ENCODE measurements around the gene SHROOM1. TPM values are rescaled to one million over a fixed set of nuclear protein-coding genes. Genes with fewer than 3 reads are reported as not detected.
A peak's percentile ranks its signal among the peaks of the same experiment; 100 is the strongest.
"Not testable (repeated sequence)": the region's sequence is repeated elsewhere in the genome, so short reads cannot be mapped to it uniquely, and the experiment has no call there.

Gene SHROOM1
- total and polyA plus RNA-seq, 3 experiments from 2014 or later: 1.6 to 2.0 TPM; not detected in 1

DNA sequence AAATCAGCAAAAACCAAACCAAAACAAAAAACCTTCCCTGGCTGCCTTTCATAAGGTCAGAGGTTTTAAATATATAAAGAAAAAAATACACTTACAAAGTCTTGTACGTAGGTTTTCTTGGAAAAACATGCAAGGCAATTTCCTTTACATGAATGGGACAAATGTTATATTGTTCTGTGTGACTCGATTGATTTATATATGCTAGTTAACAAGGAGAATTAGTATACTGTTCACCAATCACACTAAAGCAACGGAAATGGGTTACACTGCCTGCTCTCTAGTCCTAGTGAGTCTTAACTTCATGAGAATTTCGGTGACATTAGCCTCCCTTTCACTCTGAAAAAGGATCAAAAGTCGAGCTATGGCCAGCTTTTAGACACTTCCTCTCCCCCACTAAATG is 30.3 kb upstream of the SHROOM1 start:
- no peak overlapping the region for H3K4me3 ChIP-seq (ENCODE audit: low read length)
- no peaks in the 10 kb centered on the region for H3K27me3 ChIP-seq (ENCODE audit: insufficient read depth, low read length, poor library complexity, severe bottlenecking)
- no peak for DNase-seq
- no peak overlapping the region for H3K4me3 Mint-ChIP-seq
- peaks cover 3 to 9% of the 10 kb centered on the region in 2 donors for H3K27me3 Mint-ChIP-seq
- H3K27ac ChIP-seq (ENCODE audit: low read depth, low read length): no peak overlapping the region
- H3K36me3 Mint-ChIP-seq: peaks cover 0 to 4% (median 0%) of the 10 kb centered on the region in 3 donors
- no peaks in the 10 kb centered on the region for H3K36me3 ChIP-seq (ENCODE audit: insufficient read depth, low read length)
- H3K4me1 Mint-ChIP-seq: peaks cover 5 to 6% (median 5%) of the 10 kb centered on the region in 3 donors
- no peak overlapping the region for H3K27ac Mint-ChIP-seq
- H3K9me3 ChIP-seq (ENCODE audit: low read length): no peaks in the 10 kb centered on the region
- ChIA-PET POLR2A (interaction anchor here (0.5 kb wide), 1 partner anchor 19 kb away, joined by 3 read pairs; no protein-coding TSS in a partner anchor), CTCF (interaction anchor here (0.9 kb wide), 1 partner anchor 31 kb away, joined by 4 read pairs; the partner anchor contains the start of gene SHROOM1)
- H3K9me3 Mint-ChIP-seq: no peaks in the 10 kb centered on the region
- H3K4me1 ChIP-seq (ENCODE audit: insufficient read depth, low read length): peaks cover 5% of the 10 kb centered on the region

DNA sequence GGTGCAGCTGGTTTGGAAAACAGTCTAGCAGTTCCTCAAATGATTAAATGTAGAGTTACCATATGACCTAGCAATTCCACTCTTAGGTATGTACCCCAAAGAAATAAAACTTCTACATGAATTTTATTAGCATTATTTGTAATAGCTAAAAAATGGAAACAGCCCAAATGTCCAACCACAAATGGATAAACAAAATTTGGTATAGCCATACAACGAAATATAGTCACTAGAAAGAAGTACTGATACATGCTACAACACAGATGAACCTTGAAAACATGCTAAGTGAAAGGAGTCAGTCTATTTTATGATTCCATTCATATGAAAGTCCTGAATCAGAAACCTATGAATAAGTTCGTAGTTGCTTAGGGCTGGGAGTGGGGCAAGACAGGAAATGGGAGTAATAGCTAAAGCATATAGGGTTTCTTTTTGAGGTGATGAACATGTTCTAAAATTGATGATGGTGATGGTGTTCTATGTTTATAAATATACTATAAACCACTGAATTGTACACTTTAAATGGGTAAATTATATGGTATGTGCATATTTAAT is 29.5 kb upstream of the SHROOM1 start:
- H3K27me3 ChIP-seq (ENCODE audit: insufficient read depth, low read length, poor library complexity, severe bottlenecking): no peaks in the 10 kb centered on the region
- Mint-ChIP-seq H3K9me3 (no peaks in the 10 kb centered on the region), H3K4me1 (no peaks in the 10 kb centered on the region), H3K4me3 (no peak overlapping the region), H3K27ac (no peak overlapping the region), H3K36me3 (peaks cover 0 to 4% (median 0%) of the 10 kb centered on the region in 3 donors), H3K27me3 (peaks cover 3 to 9% of the 10 kb centered on the region in 2 donors)
- ChIA-PET POLR2A (interaction anchor here (0.5 kb wide), 1 partner anchor 18 kb away, joined by 3 read pairs; no protein-coding TSS in a partner anchor), CTCF (interaction anchor here (0.9 kb wide), 1 partner anchor 30 kb away, joined by 4 read pairs; the partner anchor contains the start of gene SHROOM1)
- no peak overlapping the region for H3K27ac ChIP-seq (ENCODE audit: low read depth, low read length)
- H3K4me3 ChIP-seq (ENCODE audit: low read length): no peak overlapping the region
- no peaks in the 10 kb centered on the region for H3K4me1 ChIP-seq (ENCODE audit: insufficient read depth, low read length)
- DNase-seq: no peak
- no peaks in the 10 kb centered on the region for H3K36me3 ChIP-seq (ENCODE audit: insufficient read depth, low read length)
- H3K9me3 ChIP-seq (ENCODE audit: low read length): no peaks in the 10 kb centered on the region

GRCh38 chr5:132856011-132856410 is 25.6 kb upstream of the SHROOM1 start:
- no peak overlapping the region for H3K4me3 ChIP-seq (ENCODE audit: low read length)
- H3K4me1 Mint-ChIP-seq: no peaks in the 10 kb centered on the region
- no peaks in the 10 kb centered on the region for H3K36me3 ChIP-seq (ENCODE audit: insufficient read depth, low read length)
- H3K9me3 ChIP-seq (ENCODE audit: low read length): no peaks in the 10 kb centered on the region
- peaks cover 3 to 12% of the 10 kb centered on the region in 2 donors for H3K27me3 Mint-ChIP-seq
- H3K4me3 Mint-ChIP-seq: no peak overlapping the region
- DNase-seq: no peak
- H3K9me3 Mint-ChIP-seq: no peaks in the 10 kb centered on the region
- peaks cover 0 to 4% (median 0%) of the 10 kb centered on the region in 3 donors for H3K36me3 Mint-ChIP-seq
- no peaks in the 10 kb centered on the region for H3K27me3 ChIP-seq (ENCODE audit: insufficient read depth, low read length, poor library complexity, severe bottlenecking)
- CTCF ChIA-PET: interaction anchor here (1.8 kb wide), 1 partner anchor 35 kb away, joined by 4 read pairs; no protein-coding TSS in a partner anchor
- no peak overlapping the region for H3K27ac ChIP-seq (ENCODE audit: low read depth, low read length)
- H3K4me1 ChIP-seq (ENCODE audit: insufficient read depth, low read length): no peaks in the 10 kb centered on the region
- no peak overlapping the region for H3K27ac Mint-ChIP-seq
- POLR2A ChIA-PET: no interaction called here

- H3K36me3 ChIP-seq (ENCODE audit: insufficient read depth, low read length); H3K4me3 Mint-ChIP-seq; H3K9me3 ChIP-seq (ENCODE audit: low read length); H3K4me3 ChIP-seq (ENCODE audit: low read length); H3K27me3 ChIP-seq (ENCODE audit: insufficient read depth, low read length, poor library complexity, severe bottlenecking); H3K4me1 Mint-ChIP-seq; H3K4me1 ChIP-seq (ENCODE audit: insufficient read depth, low read length); H3K9me3 Mint-ChIP-seq; H3K36me3 Mint-ChIP-seq; H3K27ac ChIP-seq (ENCODE audit: low read depth, low read length); DNase-seq: not testable (repeated sequence)
- peak overlapping the region in 1 of 8 donors; percentile 79 for H3K27ac Mint-ChIP-seq
- ChIA-PET CTCF (interaction anchor here (1.0 to 1.8 kb wide), 2 partner anchors 25 to 34 kb away, joined by 3 to 4 read pairs; partner anchors contain the start of gene SHROOM1), POLR2A (interaction anchor here (0.6 kb wide), 1 partner anchor 14 kb away, joined by 3 read pairs; no protein-coding TSS in a partner anchor)
- peaks cover 3 to 12% of the 10 kb centered on the region in 2 donors for H3K27me3 Mint-ChIP-seq
Measured at GRCh38 chr5:132854992-132855391, 24.5 kb upstream of the SHROOM1 start.

GRCh38 chr5:132854301-132854700 is 23.9 kb upstream of the SHROOM1 start:
- CTCF ChIA-PET: interaction anchor here (1.0 to 1.8 kb wide), 2 partner anchors 24 to 34 kb away, joined by 3 to 4 read pairs; partner anchors contain the start of gene SHROOM1
- no peaks in the 10 kb centered on the region for H3K4me1 ChIP-seq (ENCODE audit: insufficient read depth, low read length)
- Mint-ChIP-seq H3K9me3 (no peaks in the 10 kb centered on the region), H3K4me3 (no peak overlapping the region), H3K27me3 (peaks cover 3 to 12% of the 10 kb centered on the region in 2 donors), H3K27ac (no peak overlapping the region), H3K36me3 (peaks cover 0 to 4% (median 0%) of the 10 kb centered on the region in 3 donors), H3K4me1 (no peaks in the 10 kb centered on the region)
- H3K4me3 ChIP-seq (ENCODE audit: low read length): no peak overlapping the region
- H3K36me3 ChIP-seq (ENCODE audit: insufficient read depth, low read length): no peaks in the 10 kb centered on the region
- no peak overlapping the region for H3K27ac ChIP-seq (ENCODE audit: low read depth, low read length)
- POLR2A ChIA-PET: no interaction called here
- no peaks in the 10 kb centered on the region for H3K9me3 ChIP-seq (ENCODE audit: low read length)
- no peak for DNase-seq
- H3K27me3 ChIP-seq (ENCODE audit: insufficient read depth, low read length, poor library complexity, severe bottlenecking): no peaks in the 10 kb centered on the region

DNA sequence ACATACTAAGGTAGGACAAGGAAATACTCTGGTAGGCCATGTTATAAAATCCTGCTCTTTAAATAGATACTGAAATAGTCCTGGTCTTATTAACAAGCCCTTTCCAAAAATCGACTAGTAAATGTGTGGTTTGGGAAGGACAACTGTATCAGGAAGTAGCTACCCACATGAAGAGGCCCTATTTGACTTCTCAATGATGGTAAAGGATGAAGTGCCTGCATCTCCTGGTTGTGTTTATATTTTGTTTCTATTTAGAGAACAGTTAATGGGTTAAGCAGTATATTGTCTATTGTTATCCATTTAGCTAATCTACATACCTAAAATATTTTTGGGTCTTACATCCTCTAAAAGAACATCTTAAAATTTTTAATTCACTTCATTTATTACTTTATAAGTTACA is 23.3 kb upstream of the SHROOM1 start:
- no peaks in the 10 kb centered on the region for H3K9me3 Mint-ChIP-seq
- no peaks in the 10 kb centered on the region for H3K4me1 Mint-ChIP-seq
- H3K9me3 ChIP-seq (ENCODE audit: low read length): no peaks in the 10 kb centered on the region
- H3K27me3 Mint-ChIP-seq: peaks cover under 1 to 12% of the 10 kb centered on the region in 2 donors
- no peak overlapping the region for H3K4me3 Mint-ChIP-seq
- no peaks in the 10 kb centered on the region for H3K27me3 ChIP-seq (ENCODE audit: insufficient read depth, low read length, poor library complexity, severe bottlenecking)
- no peak overlapping the region for H3K27ac ChIP-seq (ENCODE audit: low read depth, low read length)
- CTCF ChIA-PET: interaction anchor here (1.0 kb wide), 1 partner anchor 24 kb away, joined by 3 read pairs; the partner anchor contains the start of gene SHROOM1
- no peak for DNase-seq
- no peak overlapping the region for H3K4me3 ChIP-seq (ENCODE audit: low read length)
- POLR2A ChIA-PET: no interaction called here
- H3K4me1 ChIP-seq (ENCODE audit: insufficient read depth, low read length): no peaks in the 10 kb centered on the region
- peaks cover 0 to 4% (median 0%) of the 10 kb centered on the region in 3 donors for H3K36me3 Mint-ChIP-seq
- H3K27ac Mint-ChIP-seq: no peak overlapping the region
- no peaks in the 10 kb centered on the region for H3K36me3 ChIP-seq (ENCODE audit: insufficient read depth, low read length)

DNA sequence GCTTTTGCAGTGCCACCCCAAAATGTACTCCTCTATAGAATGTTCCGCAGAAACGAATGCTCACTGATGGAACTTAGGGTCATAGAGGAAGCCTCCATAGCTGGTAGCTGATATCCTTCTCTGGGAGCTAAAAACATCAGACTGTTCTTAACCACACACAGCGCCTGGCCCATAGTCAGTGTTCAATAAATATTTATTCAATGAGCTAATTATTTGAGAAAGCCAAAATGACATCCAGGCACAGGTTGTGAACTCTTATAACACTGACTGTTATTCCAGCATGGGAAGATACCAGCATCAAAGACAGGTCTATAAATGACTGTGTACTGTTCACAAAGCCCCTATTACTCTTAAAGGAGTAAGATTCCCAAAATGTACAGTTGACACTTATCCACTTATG is 22.9 kb upstream of the SHROOM1 start:
- CTCF ChIA-PET: no interaction called here
- DNase-seq: no peak
- POLR2A ChIA-PET: no interaction called here
- Mint-ChIP-seq H3K4me1 (no peaks in the 10 kb centered on the region), H3K9me3 (no peaks in the 10 kb centered on the region), H3K4me3 (no peak overlapping the region), H3K27me3 (peaks cover 0 to 12% of the 10 kb centered on the region in 2 donors), H3K36me3 (peaks cover 0 to 4% (median 0%) of the 10 kb centered on the region in 3 donors), H3K27ac (no peak overlapping the region)
- Histone ChIP-seq H3K27me3 (ENCODE audit: insufficient read depth, low read length, poor library complexity, severe bottlenecking) (no peaks in the 10 kb centered on the region), H3K27ac (ENCODE audit: low read depth, low read length) (no peak overlapping the region), H3K4me1 (ENCODE audit: insufficient read depth, low read length) (no peaks in the 10 kb centered on the region), H3K9me3 (ENCODE audit: low read length) (no peaks in the 10 kb centered on the region), H3K36me3 (ENCODE audit: insufficient read depth, low read length) (no peaks in the 10 kb centered on the region), H3K4me3 (ENCODE audit: low read length) (no peak overlapping the region)

DNA sequence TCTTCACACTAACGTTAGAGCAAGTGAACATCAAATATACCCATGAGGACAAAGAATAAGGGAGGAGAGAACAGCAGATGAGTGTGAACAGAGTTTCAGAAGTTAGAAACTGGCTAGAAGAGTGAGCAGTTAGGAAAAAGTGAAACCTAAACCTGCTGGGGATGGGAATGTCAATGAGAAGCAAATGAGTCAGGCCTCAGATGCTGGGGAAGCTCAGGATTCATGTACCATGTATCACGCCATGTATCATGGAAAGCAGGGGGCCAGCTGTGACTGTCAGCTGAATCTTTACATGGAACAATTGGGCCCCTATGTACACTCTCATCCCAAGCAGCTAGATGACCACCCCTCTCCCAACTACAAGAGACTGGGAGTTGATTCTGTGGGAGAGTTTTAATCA is 19.6 kb upstream of the SHROOM1 start:
- no peak overlapping the region for H3K27ac ChIP-seq (ENCODE audit: low read depth, low read length)
- no peaks in the 10 kb centered on the region for H3K36me3 Mint-ChIP-seq
- H3K9me3 ChIP-seq (ENCODE audit: low read length): no peaks in the 10 kb centered on the region
- POLR2A ChIA-PET: no interaction called here
- no peaks in the 10 kb centered on the region for H3K36me3 ChIP-seq (ENCODE audit: insufficient read depth, low read length)
- no peaks in the 10 kb centered on the region for H3K4me1 Mint-ChIP-seq
- H3K4me3 Mint-ChIP-seq: no peak overlapping the region
- no peaks in the 10 kb centered on the region for H3K9me3 Mint-ChIP-seq
- peaks cover 2 to 3% of the 10 kb centered on the region in 2 donors for H3K27me3 Mint-ChIP-seq
- DNase-seq: no peak
- H3K27ac Mint-ChIP-seq: no peak overlapping the region
- no peak overlapping the region for H3K4me3 ChIP-seq (ENCODE audit: low read length)
- CTCF ChIA-PET: no interaction called here
- H3K4me1 ChIP-seq (ENCODE audit: insufficient read depth, low read length): no peaks in the 10 kb centered on the region
- H3K27me3 ChIP-seq (ENCODE audit: insufficient read depth, low read length, poor library complexity, severe bottlenecking): no peaks in the 10 kb centered on the region
